ENCODE results near the gene OAT.

OAT gene

DNA sequence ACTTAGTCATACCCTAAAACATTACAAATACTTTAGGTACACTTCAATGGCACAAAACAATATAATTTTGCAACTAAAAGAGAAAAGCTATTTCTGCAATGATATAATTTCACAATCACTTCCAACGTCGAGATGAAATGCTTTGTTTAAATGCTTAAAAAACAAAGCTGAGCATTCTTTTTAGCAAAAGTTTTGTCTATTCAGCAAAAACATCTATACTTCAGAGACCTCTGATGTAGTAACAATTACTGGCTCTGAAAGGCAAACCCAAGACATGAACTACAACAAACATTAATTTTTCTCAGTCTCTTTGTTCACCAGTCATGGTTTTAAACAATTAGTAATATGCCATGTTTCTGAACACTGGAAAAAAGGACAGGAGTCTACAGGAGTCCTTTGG is 16.4 kb downstream of the OAT start:
- Histone ChIP-seq H2AFZ (ENCODE audit: low read length) (no peak overlapping the region), H4K20me1 (ENCODE audit: insufficient read depth, low read length) (no peaks in the 10 kb centered on the region), H3K79me2 (ENCODE audit: low read length) (no peaks in the 10 kb centered on the region), H3F3A (ENCODE audit: insufficient read depth, low read length) (peaks cover 6% of the 10 kb centered on the region; the same call in 1 of the 2 replicates), H3K9me3 (replicated peaks; ENCODE audit: insufficient read depth, low read length) (no peaks in the 10 kb centered on the region), H3K4me3 (ENCODE audit: low read length) (no peak overlapping the region), H3K9ac (ENCODE audit: low read length) (no peak overlapping the region), H3K4me2 (ENCODE audit: low read depth, low read length) (no peak overlapping the region), H3K9me2 (replicated peaks; ENCODE audit: insufficient read depth, low read length) (no peaks in the 10 kb centered on the region), H3K4me1 (ENCODE audit: low read length) (peaks cover 10% of the 10 kb centered on the region; the same call in 1 of the 2 replicates), H3K36me3 (replicated peaks; ENCODE audit: insufficient read depth, low read length) (peaks cover 5% of the 10 kb centered on the region; the same call in 1 of the 2 replicates), H3K27ac (ENCODE audit: low read length) (no peak overlapping the region), H3K27me3 (replicated peaks; ENCODE audit: insufficient read depth, low read length) (no peaks in the 10 kb centered on the region)
- no peak for DNase-seq
- TF ChIP-seq EZH2 (optimal IDR thresholded peaks at IDR 0.05; ENCODE audit: low read depth, low read length) (no peak), EZH2phosphoT487 (IDR thresholded peaks at IDR 0.05; ENCODE audit: low read length) (no peak), CTCF (IDR thresholded peaks at IDR 0.05; ENCODE audit: low read length) (no peak)

DNA sequence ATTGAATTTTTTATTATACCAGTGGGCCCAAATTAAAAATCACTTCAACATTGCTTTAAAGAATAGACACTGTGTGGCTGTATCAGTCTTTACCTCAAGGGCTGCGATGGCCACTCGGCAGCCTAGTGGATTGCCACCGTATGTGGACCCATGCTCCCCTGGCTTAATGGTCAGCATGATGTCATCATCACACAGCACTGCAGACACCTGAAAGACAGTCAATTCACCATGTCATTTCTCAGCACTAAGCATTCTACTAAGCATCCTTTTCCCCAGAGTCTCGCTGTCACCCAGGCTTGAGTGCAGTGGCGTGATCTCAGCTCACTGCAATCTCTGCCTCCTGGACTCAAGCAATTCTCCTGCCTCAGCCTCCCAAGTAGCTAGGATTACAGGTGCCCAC is 17.1 kb downstream of the OAT start:
- Histone ChIP-seq H2AFZ (ENCODE audit: low read length) (no peak overlapping the region), H3K36me3 (replicated peaks; ENCODE audit: insufficient read depth, low read length) (peaks cover 5% of the 10 kb centered on the region; the same call in 1 of the 2 replicates), H3K9me2 (replicated peaks; ENCODE audit: insufficient read depth, low read length) (no peaks in the 10 kb centered on the region), H3F3A (ENCODE audit: insufficient read depth, low read length) (peaks cover 6% of the 10 kb centered on the region; the same call in 1 of the 2 replicates), H3K4me1 (ENCODE audit: low read length) (peaks cover 10% of the 10 kb centered on the region; the same call in 1 of the 2 replicates), H3K9me3 (replicated peaks; ENCODE audit: insufficient read depth, low read length) (no peaks in the 10 kb centered on the region), H3K4me2 (ENCODE audit: low read depth, low read length) (no peak overlapping the region), H4K20me1 (ENCODE audit: insufficient read depth, low read length) (no peaks in the 10 kb centered on the region), H3K27me3 (replicated peaks; ENCODE audit: insufficient read depth, low read length) (no peaks in the 10 kb centered on the region), H3K79me2 (ENCODE audit: low read length) (no peaks in the 10 kb centered on the region), H3K27ac (ENCODE audit: low read length) (no peak overlapping the region), H3K9ac (ENCODE audit: low read length) (no peak overlapping the region), H3K4me3 (ENCODE audit: low read length) (no peak overlapping the region)
- TF ChIP-seq EZH2 (optimal IDR thresholded peaks at IDR 0.05; ENCODE audit: low read depth, low read length), result no peak
- TF ChIP-seq CTCF (IDR thresholded peaks at IDR 0.05; ENCODE audit: low read length), result no peak
- no peak for TF ChIP-seq EZH2phosphoT487 (IDR thresholded peaks at IDR 0.05; ENCODE audit: low read length)
- no peak for DNase-seq

GRCh38 chr10:124394583-124394982 is 24.1 kb downstream of the OAT start:
- DNase-seq, result no peak
- no peak overlapping the region for H2AFZ ChIP-seq (ENCODE audit: low read length)
- H3K36me3 ChIP-seq (replicated peaks; ENCODE audit: insufficient read depth, low read length), result peaks cover 5% of the 10 kb centered on the region; the same call in 1 of the 2 replicates
- TF ChIP-seq EZH2 (optimal IDR thresholded peaks at IDR 0.05; ENCODE audit: low read depth, low read length) (no peak), EZH2phosphoT487 (IDR thresholded peaks at IDR 0.05; ENCODE audit: low read length) (no peak), CTCF (IDR thresholded peaks at IDR 0.05; ENCODE audit: low read length) (no peak)
- H3K9me3 ChIP-seq (replicated peaks; ENCODE audit: insufficient read depth, low read length), result no peaks in the 10 kb centered on the region
- no peak overlapping the region for H3K4me2 ChIP-seq (ENCODE audit: low read depth, low read length)
- H3K79me2 ChIP-seq (ENCODE audit: low read length), result no peaks in the 10 kb centered on the region
- H3K4me1 ChIP-seq (ENCODE audit: low read length), result no peaks in the 10 kb centered on the region
- H3K27ac ChIP-seq (ENCODE audit: low read length), result no peak overlapping the region
- no peaks in the 10 kb centered on the region for H4K20me1 ChIP-seq (ENCODE audit: insufficient read depth, low read length)
- H3K27me3 ChIP-seq (replicated peaks; ENCODE audit: insufficient read depth, low read length), result no peaks in the 10 kb centered on the region
- no peaks in the 10 kb centered on the region for H3F3A ChIP-seq (ENCODE audit: insufficient read depth, low read length)
- no peaks in the 10 kb centered on the region for H3K9me2 ChIP-seq (replicated peaks; ENCODE audit: insufficient read depth, low read length)
- no peak overlapping the region for H3K9ac ChIP-seq (ENCODE audit: low read length)
- H3K4me3 ChIP-seq (ENCODE audit: low read length), result no peak overlapping the region

Measured in MM.1S (cell line).